Measurements from ENCODE around the gene TMED10. TPM values are rescaled to one million over a fixed set of nuclear protein-coding genes. Genes with fewer than 3 reads are reported as not detected.

TMED10 gene
- total RNA-seq, 3 donors from 2014 or later = 223 to 411 (median 317) TPM

GRCh38 chr14:75119056-75119455, 57.4 kb downstream of the TMED10 start:
- Histone ChIP-seq H3K9me3 (no peaks in the 10 kb centered on the region), H3K36me3 (ENCODE audit: low read depth) (no peaks in the 10 kb centered on the region), H3K4me1 (ENCODE audit: low read depth) (no peaks in the 10 kb centered on the region), H3K4me3 (no peak overlapping the region)
- intact Hi-C loops (cut with DNase I, micrococcal nuclease) = no loop called here
- no peak for TF ChIP-seq CTCF (IDR thresholded peaks at IDR 0.05)
- no peak for DNase-seq
- no peak for ATAC-seq

- no peak for DNase-seq
- no peaks in the 10 kb centered on the region for H3K9me3 ChIP-seq
- intact Hi-C loops (cut with DNase I, micrococcal nuclease) = no loop called here
- peaks cover 12% of the 10 kb centered on the region for H3K36me3 ChIP-seq (ENCODE audit: low read depth)
- H3K4me3 ChIP-seq = no peak overlapping the region
- TF ChIP-seq CTCF (IDR thresholded peaks at IDR 0.05) = no peak
- no peaks in the 10 kb centered on the region for H3K4me1 ChIP-seq (ENCODE audit: low read depth)
- ATAC-seq = no peak
Observed at GRCh38 chr14:75113932-75114539, 62.4 kb downstream of the TMED10 start.

GRCh38 chr14:75109877-75110276, 66.5 kb downstream of the TMED10 start:
- peaks cover 12% of the 10 kb centered on the region for H3K36me3 ChIP-seq (ENCODE audit: low read depth)
- H3K4me1 ChIP-seq (ENCODE audit: low read depth) = no peaks in the 10 kb centered on the region
- intact Hi-C loops (cut with DNase I, micrococcal nuclease) = no loop called here
- no peak for ATAC-seq
- DNase-seq = no peak
- no peaks in the 10 kb centered on the region for H3K9me3 ChIP-seq
- no peak for TF ChIP-seq CTCF (IDR thresholded peaks at IDR 0.05)
- H3K4me3 ChIP-seq = no peak overlapping the region

GRCh38 chr14:75107186-75107585, 69.2 kb downstream of the TMED10 start:
- Histone ChIP-seq H3K4me3 (no peak overlapping the region), H3K9me3 (no peaks in the 10 kb centered on the region), H3K36me3 (ENCODE audit: low read depth) (peaks cover 6% of the 10 kb centered on the region), H3K4me1 (ENCODE audit: low read depth) (no peaks in the 10 kb centered on the region)
- intact Hi-C loops (cut with DNase I, micrococcal nuclease) = no loop called here
- no peak for TF ChIP-seq CTCF (IDR thresholded peaks at IDR 0.05)
- DNase-seq = no peak
- no peak for ATAC-seq

DNA sequence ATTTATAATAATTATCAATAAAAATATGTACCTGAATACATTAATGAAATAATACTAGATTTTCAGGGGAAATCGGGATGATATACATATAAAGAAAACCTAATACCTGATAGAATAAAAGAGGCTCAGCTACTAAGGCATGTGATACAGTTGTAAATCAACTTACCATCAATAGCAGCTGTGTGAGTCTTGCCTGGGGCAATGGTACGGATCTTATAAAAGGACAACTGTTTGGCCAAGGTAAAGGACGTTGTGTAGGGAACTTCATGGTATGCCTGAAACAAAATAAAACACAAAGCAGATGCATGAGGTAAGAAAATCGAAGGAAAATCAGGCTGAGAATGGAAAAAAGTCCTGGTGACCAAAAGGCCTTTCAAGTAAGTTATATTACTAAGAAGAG, 74.9 kb downstream of the TMED10 start:
- Histone ChIP-seq H3K36me3 (ENCODE audit: low read depth) (no peaks in the 10 kb centered on the region), H3K4me3 (no peak overlapping the region), H3K4me1 (ENCODE audit: low read depth) (no peaks in the 10 kb centered on the region), H3K9me3 (no peaks in the 10 kb centered on the region)
- no peak for ATAC-seq
- intact Hi-C loops (cut with DNase I, micrococcal nuclease) = no loop called here
- no peak for DNase-seq
- no peak for TF ChIP-seq CTCF (IDR thresholded peaks at IDR 0.05)

DNA sequence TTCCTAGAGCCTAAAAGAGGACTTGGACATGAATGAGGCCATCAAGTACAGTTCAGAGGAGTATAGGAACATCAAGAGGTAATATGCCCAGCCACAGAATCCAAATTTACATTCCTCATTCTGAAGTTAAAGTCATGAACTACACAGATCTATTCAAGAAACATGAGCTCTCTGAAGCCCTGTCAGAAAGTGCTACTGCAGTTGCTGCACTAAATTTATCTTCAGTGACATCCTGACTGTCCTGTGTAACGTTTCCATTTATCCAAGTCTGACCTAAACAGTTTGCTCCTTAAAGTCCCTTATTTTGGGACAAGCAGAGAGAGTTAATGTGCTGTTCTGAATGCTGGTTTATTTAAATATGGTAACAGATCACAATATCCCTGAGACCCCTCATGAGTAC, 77.7 kb downstream of the TMED10 start:
- no peak for ATAC-seq
- Histone ChIP-seq H3K9me3 (no peaks in the 10 kb centered on the region), H3K36me3 (ENCODE audit: low read depth) (no peaks in the 10 kb centered on the region), H3K4me3 (no peak overlapping the region), H3K4me1 (ENCODE audit: low read depth) (no peaks in the 10 kb centered on the region)
- DNase-seq = no peak
- TF ChIP-seq CTCF (IDR thresholded peaks at IDR 0.05) = no peak
- intact Hi-C loops (cut with DNase I, micrococcal nuclease) = no loop called here
